Posterior vena cava (tissue), 2 donors: ENCODE measurements around the gene LPCAT1. TPM values are rescaled to one million over a fixed set of nuclear protein-coding genes. Genes with fewer than 3 reads are reported as not detected.

ENCODE experiments used
- DNase-seq: peaks from one replicate; pipeline ENCODE4 v3.0.0-alpha.2; 2020; ENCODE audit warnings: low spot score
- intact Hi-C, 2 donors: fragments of 100-400 bp; cut with DNase I; formaldehyde crosslinking; loops; one replicate each; pipeline versions ENCODE4 v1.14.1 to v1.14.2; 2022 to 2023
- microRNA-seq, 2 donors: library from miRNA; unstranded; fragments of <30 nt; microRNA quantifications; one replicate each; pipeline ENCODE4 v1.2.0, GENCODE V29; 2020 to 2021; ENCODE audit warnings: borderline microRNAs expressed in 2 of 2
- total RNA-seq, 2 donors: library from RNA; stranded (reverse); fragmentation: NEBNext Ultra II Directional; extraction: Animal tissue kit (Norgen Biotek cat#: 25700); gene quantifications; one replicate each; pipeline ENCODE4 v1.2.1, GENCODE V29; 2021
- donor health status: DM: yes; HTN: yes; CAD: no.
- donor health status: DM: yes; HTN: yes; CAD: no.

LPCAT1 gene
- total RNA-seq, 2 donors from 2014 or later = 30.8 to 36.9 TPM

- intact Hi-C loops = no loop called here
- DNase-seq = no peak
Observed at GRCh38 chr5:1412621-1413020, 111.1 kb downstream of the LPCAT1 start.

GRCh38 chr5:1412163-1412562 is 111.6 kb downstream of the LPCAT1 start:
- peak; percentile 67 for DNase-seq
- intact Hi-C loops = no loop called here

Small RNA genes within 50 kb of the gene (microRNA-seq; reads per million reads assigned to microRNA genes)
- 0 reads per million in 2 donors for gene MIR6075

Other genes with a start within 250 kb of the LPCAT1 start
- under 1 TPM in 1 of 2 donors, not detected in 1; 0.14 TPM for gene TERT, start 228.9 kb downstream of the LPCAT1 start, total RNA-seq
- 10 to 100 TPM; 56.5 to 65.9 TPM for gene CLPTM1L, start 178.9 kb downstream of the LPCAT1 start, total RNA-seq
- under 1 TPM; 0.10 to 0.19 TPM for gene SLC6A3, start 78.5 kb downstream of the LPCAT1 start, total RNA-seq